Right lobe of liver (tissue), 4 donors: ENCODE results near the gene MAST2.

Experiments used
- CTCF ChIP-seq, 4 donors: fragments of 200-600 bp in 3 of 4; fragments of 450-650 bp in 1 of 4; IDR thresholded peaks; one replicate each; pipeline versions ENCODE4 v1.5.1 to v1.8.0; 2016 to 2022; ENCODE audit warnings: antibody characterized with exemption in 4 of 4, mild to moderate bottlenecking in 2 of 4
- POLR2A ChIP-seq: fragments of 450-650 bp; IDR thresholded peaks from one replicate; pipeline ENCODE4 v1.6.1; 2017; ENCODE audit warnings: antibody characterized with exemption, mild to moderate bottlenecking
- donor health status: DM: no; HTN: no; CAD: no.
- donor health status: DM: no; HTN: no; CAD: no.
- donor health status: DM: no; HTN: yes; CAD: no.

DNA sequence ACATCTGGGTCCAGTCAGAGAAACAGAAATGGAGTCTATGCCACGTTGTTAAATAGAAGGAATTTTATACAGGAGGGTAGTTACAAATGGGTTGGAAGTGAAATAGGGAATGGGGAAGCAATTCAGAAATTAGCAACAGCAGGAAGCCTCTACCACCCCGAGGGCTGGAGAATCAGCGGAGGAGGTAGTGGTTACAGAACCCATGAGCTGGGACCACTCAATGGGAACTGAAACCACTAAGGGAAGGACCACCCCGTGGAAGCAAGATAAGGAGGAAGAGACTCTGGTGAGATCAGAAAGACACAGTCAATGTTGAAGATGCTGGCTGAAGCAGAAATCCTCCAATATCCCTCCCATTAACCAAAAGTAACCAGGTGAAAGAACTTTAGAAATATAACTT lies 15.5 kb upstream of the MAST2 start:
- TF ChIP-seq CTCF (IDR thresholded peaks at IDR 0.05) (no peak), POLR2A (no peak)
